CD14-positive monocyte (primary cell): ENCODE data around the gene MYO18A. TPM values are rescaled to one million over a fixed set of nuclear protein-coding genes. Genes with fewer than 3 reads are reported as not detected.

Experiments
- DNase-seq, 3 donors: peaks; one replicate each; pipeline ENCODE4 v3.0.0-alpha.2; 2011 to 2022
- H2AFZ ChIP-seq: 2 replicates; pipeline ENCODE4 v1.6.0; 2012; ENCODE audit warnings: mild to moderate bottlenecking, low read depth, low read length, inconsistent platforms; ENCODE audit not compliant: insufficient read depth, poor library complexity, severe bottlenecking
- H3K27ac ChIP-seq, 2 donors: 1 replicate in 1 of 2; 2 replicates in 1 of 2; pipeline ENCODE4 v1.5.1; 2012 to 2013; ENCODE audit warnings: low read length in 2 of 2, control low read depth in 1 of 2, inconsistent platforms in 1 of 2, low read depth in 1 of 2, mild to moderate bottlenecking in 1 of 2
- H3K27me3 ChIP-seq, 2 donors: one replicate each; pipeline versions ENCODE4 v1.6.0 to v1.6.1; 2011 to 2013; ENCODE audit warnings: low read length in 2 of 2; ENCODE audit not compliant: control insufficient read depth in 2 of 2, insufficient read depth in 2 of 2
- H3K36me3 ChIP-seq, 2 donors: replicated peaks in 1 of 2; 1 replicate in 1 of 2; 2 replicates in 1 of 2; pipeline versions ENCODE4 v1.5.1 to v1.6.1; 2012 to 2013; ENCODE audit warnings: low read length in 2 of 2, control low read depth in 1 of 2, inconsistent platforms in 1 of 2, mild to moderate bottlenecking in 1 of 2; ENCODE audit not compliant: insufficient read depth in 2 of 2, control insufficient read depth in 1 of 2
- H3K4me1 ChIP-seq, 2 donors: 1 replicate in 1 of 2; 2 replicates in 1 of 2; pipeline versions ENCODE4 v1.5.1 to v1.6.1; 2012 to 2013; ENCODE audit warnings: low read length in 2 of 2, control low read depth in 1 of 2, inconsistent platforms in 1 of 2, mild to moderate bottlenecking in 1 of 2, moderate library complexity in 1 of 2; ENCODE audit not compliant: insufficient read depth in 2 of 2, control insufficient read depth in 1 of 2
- H3K4me2 ChIP-seq: replicated peaks from 2 replicates; pipeline ENCODE3; 2012; ENCODE audit warnings: low read length, moderate library complexity, mild to moderate bottlenecking; ENCODE audit not compliant: poor library complexity, severe bottlenecking; ENCODE audit errors: extremely low read depth
- H3K4me3 ChIP-seq, 3 experiments: fragments of 200-600 bp in 1 of 3; sonication (generic) in 1 of 3; replicated peaks in 1 of 3; 1 replicate in 2 of 3; 2 replicates in 1 of 3; pipeline ENCODE4 v1.5.1; 2011 to 2013; ENCODE audit warnings: low read length in 3 of 3, mild to moderate bottlenecking in 3 of 3, control low read depth in 2 of 3, low read depth in 2 of 3, inconsistent platforms in 1 of 3, moderate library complexity in 1 of 3
- H3K79me2 ChIP-seq: 2 replicates; pipeline ENCODE4 v1.6.0; 2012; ENCODE audit warnings: mild to moderate bottlenecking, control low read depth, inconsistent platforms, low read length, moderate library complexity; ENCODE audit not compliant: insufficient read depth
- H3K9ac ChIP-seq: 2 replicates; pipeline ENCODE4 v1.6.0; 2017; ENCODE audit warnings: low read length, mild to moderate bottlenecking; ENCODE audit not compliant: insufficient read depth, poor library complexity, severe bottlenecking
- H3K9me3 ChIP-seq, 2 donors: replicated peaks in 1 of 2; 1 replicate in 1 of 2; 2 replicates in 1 of 2; pipeline versions ENCODE4 v1.5.1 to v1.6.1; 2012 to 2013; ENCODE audit warnings: low read length in 2 of 2, control low read depth in 1 of 2; ENCODE audit not compliant: control insufficient read depth in 1 of 2, insufficient read depth in 1 of 2
- H4K20me1 ChIP-seq: 2 replicates; pipeline ENCODE4 v1.6.0; 2012; ENCODE audit warnings: mild to moderate bottlenecking, low read length, control low read depth, moderate library complexity; ENCODE audit not compliant: insufficient read depth
- H3K27ac Mint-ChIP-seq, 7 donors: one replicate each; pipeline ENCODE4 v1.8.0; 2020; ENCODE audit warnings: mild to moderate bottlenecking in 7 of 7, mixed read lengths in 7 of 7, moderate library complexity in 6 of 7, inconsistent platforms in 2 of 7
- H3K27me3 Mint-ChIP-seq, 3 donors: one replicate each; pipeline ENCODE4 v1.8.0; 2021 to 2022; ENCODE audit warnings: low read depth in 3 of 3, mild to moderate bottlenecking in 3 of 3, mixed read lengths in 3 of 3, moderate library complexity in 3 of 3, inconsistent platforms in 1 of 3
- H3K36me3 Mint-ChIP-seq, 2 donors: one replicate each; pipeline ENCODE4 v1.8.0; 2020; ENCODE audit warnings: mixed read lengths in 2 of 2, inconsistent platforms in 1 of 2, mild to moderate bottlenecking in 1 of 2
- H3K4me1 Mint-ChIP-seq: one replicate; pipeline ENCODE4 v1.8.0; 2020; ENCODE audit warnings: mild to moderate bottlenecking, mixed read lengths
- H3K4me3 Mint-ChIP-seq, 2 donors: one replicate each; pipeline ENCODE4 v1.8.0; 2020; ENCODE audit warnings: mild to moderate bottlenecking in 2 of 2, mixed read lengths in 2 of 2, moderate library complexity in 1 of 2
- H3K9me3 Mint-ChIP-seq, 7 donors: one replicate each; pipeline ENCODE4 v1.8.0; 2020 to 2022; ENCODE audit warnings: mixed read lengths in 7 of 7, mild to moderate bottlenecking in 6 of 7, moderate library complexity in 6 of 7, inconsistent platforms in 2 of 7
- WGBS: methylation state at CpG from one replicate; pipeline ENCODE4 v1.1.5; 2013; ENCODE audit warnings: missing lambda C conversion rate; ENCODE audit not compliant: insufficient coverage; 5-methylcytosine and 5-hydroxymethylcytosine counted together
- intact Hi-C, 2 donors: fragments of 100-400 bp; cut with micrococcal nuclease; formaldehyde crosslinking; loops; one replicate each; pipeline versions ENCODE4 v1.15.0 to v1.15.1; 2023
- polyA plus RNA-seq, 3 donors: library from polyadenylated mRNA; depleted of rRNA in 1 of 3; unstranded in 2 of 3; stranded (reverse) in 1 of 3; fragments of 300-500 nt in 2 of 3; fragments of >200 nt in 1 of 3; fragmentation: Illumina TruSeq in 2 of 3; gene quantifications; 1 replicate in 2 of 3; 2 replicates in 1 of 3; pipeline ENCODE4 v1.2.3, GENCODE V29; 2012 to 2021
- TF ChIP-seq, protein P1 (sequence below): fragments of 200-600 bp; IDR thresholded peaks from one replicate; pipeline ENCODE4 v1.8.0; 2022; ENCODE audit warnings: antibody characterized with exemption, mild to moderate bottlenecking

The MYO18A gene
- polyA plus RNA-seq, 3 donors = 6.3 to 40.2 (median 11.0) TPM

DNA sequence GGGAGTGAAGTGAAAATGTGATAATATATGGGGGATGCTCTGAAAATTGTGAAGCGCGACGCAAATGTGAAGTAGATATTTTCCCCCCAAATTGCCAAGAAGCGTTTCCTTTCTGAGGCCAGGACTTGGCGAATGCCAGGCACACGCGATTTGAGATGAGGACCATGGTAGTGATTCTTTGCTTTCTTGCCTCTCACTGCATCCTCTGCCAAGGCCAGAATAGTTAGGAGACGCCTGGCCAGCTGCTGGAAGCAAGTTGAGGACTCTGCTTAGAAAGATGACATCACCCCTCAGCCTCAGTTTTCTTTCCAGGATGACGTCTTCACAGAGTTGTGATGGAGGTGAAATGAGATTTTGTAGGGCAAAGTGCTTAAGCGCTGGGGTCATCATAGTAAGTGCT, 111.4 kb downstream of the MYO18A start:
- H3K27me3 ChIP-seq = no peaks in the 10 kb centered on the region
- no peak overlapping the region for H3K4me3 ChIP-seq
- no peak overlapping the region for H2AFZ ChIP-seq
- no peak for DNase-seq
- H3K4me2 ChIP-seq = no peak overlapping the region
- no peak overlapping the region for H3K9ac ChIP-seq
- H3K9me3 ChIP-seq = no peaks in the 10 kb centered on the region
- no peak overlapping the region for H3K27ac ChIP-seq
- peaks cover 2 to 3% (median 2%) of the 10 kb centered on the region in 3 donors for H3K27me3 Mint-ChIP-seq
- peaks cover 2 to 6% of the 10 kb centered on the region in 2 donors for H3K36me3 Mint-ChIP-seq
- intact Hi-C loops = no loop called here
- H3K79me2 ChIP-seq = no peaks in the 10 kb centered on the region
- peaks cover 2% of the 10 kb centered on the region for H3K4me1 Mint-ChIP-seq
- no peak overlapping the region for H3K27ac Mint-ChIP-seq
- H3K9me3 Mint-ChIP-seq = no peaks in the 10 kb centered on the region
- 91% methylated on average over 8 of the region's 10 CpGs for WGBS
- H3K4me1 ChIP-seq = peaks cover 1 to 5% of the 10 kb centered on the region in 2 donors
- no peaks in the 10 kb centered on the region for H4K20me1 ChIP-seq
- no peak overlapping the region for H3K4me3 Mint-ChIP-seq
- TF ChIP-seq, protein P1, sequence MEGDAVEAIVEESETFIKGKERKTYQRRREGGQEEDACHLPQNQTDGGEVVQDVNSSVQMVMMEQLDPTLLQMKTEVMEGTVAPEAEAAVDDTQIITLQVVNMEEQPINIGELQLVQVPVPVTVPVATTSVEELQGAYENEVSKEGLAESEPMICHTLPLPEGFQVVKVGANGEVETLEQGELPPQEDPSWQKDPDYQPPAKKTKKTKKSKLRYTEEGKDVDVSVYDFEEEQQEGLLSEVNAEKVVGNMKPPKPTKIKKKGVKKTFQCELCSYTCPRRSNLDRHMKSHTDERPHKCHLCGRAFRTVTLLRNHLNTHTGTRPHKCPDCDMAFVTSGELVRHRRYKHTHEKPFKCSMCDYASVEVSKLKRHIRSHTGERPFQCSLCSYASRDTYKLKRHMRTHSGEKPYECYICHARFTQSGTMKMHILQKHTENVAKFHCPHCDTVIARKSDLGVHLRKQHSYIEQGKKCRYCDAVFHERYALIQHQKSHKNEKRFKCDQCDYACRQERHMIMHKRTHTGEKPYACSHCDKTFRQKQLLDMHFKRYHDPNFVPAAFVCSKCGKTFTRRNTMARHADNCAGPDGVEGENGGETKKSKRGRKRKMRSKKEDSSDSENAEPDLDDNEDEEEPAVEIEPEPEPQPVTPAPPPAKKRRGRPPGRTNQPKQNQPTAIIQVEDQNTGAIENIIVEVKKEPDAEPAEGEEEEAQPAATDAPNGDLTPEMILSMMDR = no peak
- no peaks in the 10 kb centered on the region for H3K36me3 ChIP-seq

DNA sequence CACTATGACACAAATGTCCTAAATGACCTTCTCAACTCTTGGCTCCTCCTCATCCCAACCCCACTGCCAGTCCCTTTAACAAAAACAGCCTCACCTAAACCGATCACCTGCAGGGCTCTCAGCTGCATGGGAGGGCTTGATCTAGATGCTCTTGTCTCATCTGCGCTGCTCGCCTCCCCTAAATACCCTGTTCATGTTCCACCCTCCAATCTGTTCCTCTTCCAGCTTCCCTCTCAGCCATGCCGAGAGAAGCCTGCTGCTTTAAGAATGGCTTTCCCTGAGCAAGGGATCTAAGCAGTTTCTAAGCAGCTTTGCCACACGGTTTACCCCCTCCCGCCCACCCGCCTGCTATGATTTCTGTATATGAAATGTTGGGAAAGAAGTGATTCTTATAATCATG, 113.6 kb downstream of the MYO18A start:
- H3K4me3 ChIP-seq = no peak overlapping the region
- Mint-ChIP-seq H3K36me3 (no peaks in the 10 kb centered on the region), H3K4me1 (peaks cover 4% of the 10 kb centered on the region), H3K27ac (no peak overlapping the region), H3K27me3 (peaks cover 0 to 6% (median 0%) of the 10 kb centered on the region in 3 donors), H3K9me3 (no peaks in the 10 kb centered on the region), H3K4me3 (no peak overlapping the region)
- H3K27ac ChIP-seq = no peak overlapping the region
- intact Hi-C loops = no loop called here
- no peak overlapping the region for H3K9ac ChIP-seq
- H4K20me1 ChIP-seq = no peaks in the 10 kb centered on the region
- H3K36me3 ChIP-seq = no peaks in the 10 kb centered on the region
- no peak overlapping the region for H3K4me2 ChIP-seq
- peaks cover 3 to 7% of the 10 kb centered on the region in 2 donors for H3K4me1 ChIP-seq
- TF ChIP-seq, protein P1 = no peak
- no peaks in the 10 kb centered on the region for H3K79me2 ChIP-seq
- no peak overlapping the region for H2AFZ ChIP-seq
- no peaks in the 10 kb centered on the region for H3K27me3 ChIP-seq
- WGBS = 92% methylated on average over 4 of the region's 7 CpGs
- no peak for DNase-seq
- no peaks in the 10 kb centered on the region for H3K9me3 ChIP-seq
